Cortex of kidney (tissue), 1 donor: ENCODE data around the gene CEP20.

Source experiments
- DNase-seq: peaks from one replicate; lab custom pipeline; 2025; lab: John Stamatoyannopoulos, UW

CEP20 gene

DNA sequence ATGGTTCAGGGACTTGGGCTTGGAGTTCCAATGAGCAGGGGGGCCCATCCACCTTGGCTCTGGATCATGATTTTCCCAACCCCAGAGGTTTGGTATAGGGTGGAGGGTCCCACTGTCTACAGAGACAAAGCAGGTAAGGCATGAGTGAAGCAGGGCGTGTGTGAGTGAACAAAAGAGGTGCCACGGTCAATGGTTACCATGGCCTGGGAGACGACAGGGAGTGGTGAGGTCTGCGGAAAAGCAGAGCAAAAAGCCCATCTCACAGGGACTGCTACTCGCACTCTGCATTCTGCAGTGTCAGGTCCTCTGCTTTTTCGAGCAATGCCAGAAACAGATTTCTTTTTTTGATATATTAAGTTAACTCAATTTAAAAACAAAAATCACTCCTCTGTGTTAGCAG is 56.2 kb downstream of the CEP20 start:
- no peak for DNase-seq

DNA sequence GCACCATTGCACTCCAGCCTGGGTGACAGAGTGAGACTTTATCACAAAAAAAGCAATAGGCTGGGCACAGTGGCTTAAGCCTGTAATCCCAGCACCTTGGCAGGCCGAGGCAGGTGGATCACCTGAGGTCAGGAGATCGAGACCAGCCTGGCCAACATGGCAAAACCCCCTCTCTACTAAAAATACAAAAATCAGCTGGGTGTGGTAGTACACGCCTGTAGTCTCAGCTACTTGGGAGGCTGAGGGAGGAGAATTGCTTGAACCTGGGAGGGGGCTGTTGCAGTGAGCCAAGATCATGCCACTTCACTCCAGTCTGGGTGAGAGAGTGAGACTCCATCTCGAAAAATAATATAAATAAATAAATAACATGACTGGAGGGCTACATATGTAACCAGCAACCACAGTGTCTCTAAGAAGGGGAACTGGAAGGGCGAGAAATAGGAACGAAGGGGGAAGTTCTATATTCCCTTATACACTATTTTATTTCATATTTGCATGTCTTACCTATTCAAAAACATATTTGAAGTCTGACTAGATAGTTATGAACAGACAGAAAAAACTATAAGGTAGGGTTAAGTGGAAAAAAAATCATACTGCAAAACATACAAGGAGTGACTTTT is 57.5 kb downstream of the CEP20 start:
- DNase-seq = no peak

DNA sequence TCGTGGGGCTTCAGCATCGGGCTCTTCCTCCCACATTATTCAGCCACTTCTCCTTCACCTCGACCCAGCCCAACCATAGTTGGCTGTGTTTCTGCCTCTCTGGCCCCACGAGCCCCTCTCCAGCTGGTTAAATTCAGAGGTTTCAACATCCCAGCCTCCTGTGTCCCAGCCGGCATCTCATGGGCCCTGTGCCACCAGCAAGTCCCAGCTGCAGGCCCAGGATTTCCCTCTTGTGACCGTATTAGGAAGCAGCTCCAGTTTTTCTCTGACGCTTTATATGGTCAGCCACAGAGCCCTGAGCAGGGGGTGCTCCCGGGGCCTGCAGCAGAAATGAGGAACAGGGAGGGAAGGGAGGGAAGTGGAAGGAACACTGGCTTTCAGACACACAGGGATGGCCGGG is 58.9 kb downstream of the CEP20 start:
- no peak for DNase-seq

DNA sequence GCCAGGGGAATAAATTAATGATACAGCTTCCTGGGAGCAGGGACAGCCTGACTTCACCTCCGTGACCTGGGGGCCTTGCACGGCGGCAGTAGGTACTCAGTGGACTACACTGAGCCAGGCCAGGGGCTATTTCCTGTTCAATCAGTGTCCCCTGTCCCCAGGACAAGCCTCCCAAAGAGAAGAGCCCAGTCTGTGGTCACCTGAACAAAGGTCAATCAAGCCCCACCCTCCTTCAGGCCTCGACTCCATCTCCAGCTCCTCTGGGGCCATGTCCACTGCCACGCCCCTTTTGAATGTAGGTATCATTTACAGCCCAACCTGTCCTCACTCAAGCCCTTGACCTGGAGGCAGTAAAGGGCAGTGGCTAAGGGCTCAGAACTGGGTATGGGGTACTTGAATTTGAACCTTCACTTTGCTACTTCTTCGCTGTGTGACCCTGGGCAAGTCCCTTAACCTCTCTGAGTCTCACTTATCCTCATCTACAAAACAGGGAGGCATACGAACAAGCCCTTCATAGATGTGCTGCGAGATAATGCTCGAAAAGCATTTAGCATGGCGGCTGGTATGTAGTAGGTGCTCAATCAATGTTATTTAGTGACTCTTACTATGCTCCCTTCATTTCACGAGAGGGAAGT is 60.6 kb downstream of the CEP20 start:
- DNase-seq = no peak

DNA sequence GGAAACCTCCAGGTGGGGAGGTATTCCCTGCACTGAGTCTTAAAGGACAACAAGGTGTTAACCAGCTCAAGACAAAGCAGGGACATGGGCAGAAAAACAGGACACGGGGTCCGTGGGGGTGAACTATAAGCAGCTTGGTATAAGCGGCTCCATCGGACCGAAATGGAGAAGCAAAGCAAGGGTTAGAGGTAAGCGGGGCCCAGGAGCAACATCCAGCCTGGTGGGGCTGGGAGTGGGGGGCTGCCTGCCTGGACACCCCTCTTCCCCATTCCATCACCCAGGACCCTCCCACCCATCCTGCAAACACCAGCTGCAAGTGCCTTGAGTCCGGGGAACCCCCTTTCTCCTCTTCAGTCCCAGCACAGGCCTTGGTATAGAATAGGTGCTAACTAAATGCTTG is 61.1 kb downstream of the CEP20 start:
- no peak for DNase-seq

DNA sequence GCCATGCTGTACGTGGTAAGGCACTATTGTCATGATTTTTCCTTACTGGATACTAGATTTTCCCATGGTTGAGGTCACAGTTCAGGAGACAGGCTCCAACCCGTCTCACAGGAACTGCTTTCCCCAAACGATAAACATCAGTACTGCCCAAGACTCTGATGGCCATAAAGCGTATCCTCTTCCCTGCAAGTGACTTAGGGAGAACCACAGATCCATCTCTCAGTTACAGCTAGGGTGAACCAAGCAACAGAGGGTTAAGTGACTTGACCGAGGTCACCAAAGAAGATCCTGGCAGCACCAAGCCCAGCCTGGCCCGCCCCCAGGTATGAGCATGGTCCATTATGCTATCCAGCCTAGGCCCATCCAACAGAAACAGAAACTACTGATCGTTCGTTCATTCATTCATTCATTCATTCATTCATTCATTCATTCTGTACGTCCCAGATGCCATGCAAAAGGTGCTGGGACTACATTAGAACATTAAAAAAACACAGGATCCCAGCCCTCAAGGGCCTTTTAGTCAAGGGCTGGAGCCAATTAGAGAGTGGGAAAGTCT is 62.6 kb downstream of the CEP20 start:
- no peak for DNase-seq

DNA sequence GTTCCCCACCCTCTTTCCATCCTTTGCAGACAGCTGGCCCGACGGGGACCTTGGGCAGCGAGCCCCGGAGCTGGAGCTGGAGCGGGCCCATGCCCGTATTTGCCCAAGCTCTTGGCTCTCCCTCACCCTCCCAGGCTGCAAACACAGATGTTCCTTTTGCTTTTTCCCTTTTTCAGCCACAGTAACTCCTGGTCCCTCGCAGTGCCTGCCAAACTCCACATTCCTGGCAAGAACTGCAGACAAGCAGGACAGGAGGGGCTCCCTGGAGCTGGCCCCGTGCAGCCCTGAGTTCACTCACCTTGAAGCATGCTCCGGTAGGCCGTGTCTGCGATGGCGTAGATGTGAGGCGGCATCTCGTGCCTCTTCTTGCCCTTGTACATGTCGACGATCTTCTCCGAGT is 65.4 kb downstream of the CEP20 start:
- DNase-seq = no peak

DNA sequence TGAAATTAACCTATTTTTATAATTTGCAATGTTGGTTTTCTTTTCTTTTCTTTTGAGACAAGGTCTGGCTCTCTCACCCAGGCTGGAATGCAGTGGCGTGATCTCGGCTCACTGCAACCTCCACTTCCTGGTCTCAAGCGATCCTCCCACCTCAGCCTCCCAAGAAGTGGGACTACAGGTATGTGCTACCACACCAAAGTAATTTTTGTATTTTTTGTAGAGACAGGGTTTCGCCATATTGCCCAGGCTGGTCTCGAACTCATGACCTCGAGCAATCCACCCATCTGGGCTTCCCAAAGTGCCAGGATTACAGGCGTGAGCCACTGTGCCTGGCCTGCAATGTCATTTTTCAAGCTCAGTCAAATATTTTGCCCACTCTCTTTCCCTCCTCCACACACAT is 67.6 kb downstream of the CEP20 start:
- no peak for DNase-seq

DNA sequence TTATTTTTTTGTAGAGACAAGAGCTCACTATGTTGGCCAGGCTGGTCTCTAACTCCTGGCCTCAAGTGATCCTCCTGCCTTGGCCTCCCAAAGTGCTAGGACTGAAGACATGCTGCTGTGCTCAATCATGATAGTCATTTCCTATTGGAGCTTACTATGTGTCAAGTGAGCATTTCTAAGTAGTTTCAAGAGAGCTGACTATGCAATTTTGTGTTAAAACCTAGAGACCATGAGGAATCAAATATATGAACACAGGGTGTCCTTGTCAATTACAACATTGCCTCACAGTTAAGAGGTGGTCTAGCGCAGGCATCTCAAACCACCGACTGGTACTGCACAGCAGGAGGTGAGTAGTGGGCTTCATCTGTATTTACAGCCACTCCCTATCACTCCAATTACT is 69.4 kb downstream of the CEP20 start:
- DNase-seq = no peak

DNA sequence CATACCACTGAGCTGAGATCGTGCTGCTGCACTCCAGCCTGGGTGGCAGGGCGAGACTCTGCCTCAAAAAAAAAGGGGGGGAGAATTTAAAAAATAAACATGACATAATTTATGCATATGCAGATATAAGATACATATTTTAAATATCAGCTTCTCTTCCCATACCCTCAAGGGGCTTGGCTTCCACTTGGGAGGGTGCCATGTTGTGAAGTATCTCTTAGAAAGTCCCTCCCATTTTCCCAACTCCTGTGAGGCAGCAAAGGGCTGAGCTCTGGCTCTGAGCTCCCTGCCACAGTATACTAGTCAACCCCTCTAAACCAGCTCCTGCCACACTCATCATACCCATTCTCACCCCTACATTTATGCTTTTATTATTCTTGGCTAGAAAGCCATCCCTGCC is 71.0 kb downstream of the CEP20 start:
- DNase-seq = no peak

DNA sequence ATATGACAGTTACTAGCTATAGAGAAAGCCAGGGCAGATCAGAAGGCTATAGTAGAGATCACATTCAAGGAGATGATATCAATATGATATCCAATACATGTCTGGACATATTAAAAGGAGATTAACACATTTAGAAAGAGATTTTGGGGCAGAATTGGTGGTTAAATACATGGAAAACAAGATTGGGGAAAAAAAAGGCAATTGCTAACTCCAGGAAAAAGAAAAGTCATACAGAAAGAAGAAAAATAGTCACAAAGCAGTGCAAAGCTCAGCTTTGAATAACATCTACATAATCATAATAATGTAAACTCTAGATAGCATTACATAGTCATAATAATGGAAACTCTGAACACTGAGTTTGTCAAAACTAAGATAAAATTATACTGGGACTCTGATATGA is 72.2 kb downstream of the CEP20 start:
- DNase-seq = no peak
